C4-2B (cell line): ENCODE data around the gene MAPK8IP2.

Experiments
- H3K27ac ChIP-seq: fragments of 450-650 bp; 2 replicates; pipeline ENCODE4 v1.5.1; 2017
- ZFX ChIP-seq: fragments of 450-650 bp; IDR thresholded peaks from 2 replicates; pipeline ENCODE4 v1.6.1; 2017
- TF ChIP-seq, protein P1 (sequence below): fragments of 450-650 bp; conservative IDR thresholded peaks from 2 replicates; pipeline ENCODE4 v1.5.1; 2017; ENCODE audit warnings: mild to moderate bottlenecking

Gene MAPK8IP2

DNA sequence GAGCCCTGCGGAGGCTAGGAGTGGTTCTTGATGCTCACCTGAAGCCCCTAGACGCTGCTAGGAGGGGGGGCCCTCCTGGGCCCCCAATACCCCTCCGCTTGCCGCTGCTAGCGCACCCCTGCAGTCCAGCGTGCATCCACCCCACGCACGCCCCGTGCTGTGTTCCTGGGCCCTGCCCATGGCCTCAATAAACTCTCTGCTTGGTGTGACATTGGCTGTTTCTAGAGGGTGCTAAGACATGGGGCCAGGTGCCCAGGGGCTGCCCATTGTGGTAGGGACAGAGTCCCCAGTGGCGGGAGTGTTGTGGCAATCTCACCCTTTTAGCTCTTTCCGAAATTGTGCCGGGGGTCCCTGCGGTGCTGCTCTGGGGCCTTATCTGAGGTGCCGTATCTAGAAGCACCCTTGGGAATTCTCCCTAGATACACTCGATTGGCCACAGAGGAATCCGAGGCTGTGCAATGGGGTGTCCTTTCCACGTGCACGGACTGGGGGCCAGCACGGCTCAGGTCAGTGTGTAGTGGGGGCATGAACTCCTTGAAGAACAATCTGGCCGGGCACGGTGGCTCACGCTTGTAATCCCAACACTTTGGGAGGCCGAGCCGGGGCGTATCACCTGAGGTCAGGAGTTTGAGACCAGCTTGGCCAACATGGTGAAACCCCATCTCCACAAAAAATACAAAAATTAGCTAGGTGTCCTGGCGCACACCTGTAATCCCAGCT lies 10.9 kb downstream of the MAPK8IP2 start:
- H3K27ac ChIP-seq, result no peak overlapping the region
- TF ChIP-seq ZFX, result no peak
- TF ChIP-seq, protein P1, sequence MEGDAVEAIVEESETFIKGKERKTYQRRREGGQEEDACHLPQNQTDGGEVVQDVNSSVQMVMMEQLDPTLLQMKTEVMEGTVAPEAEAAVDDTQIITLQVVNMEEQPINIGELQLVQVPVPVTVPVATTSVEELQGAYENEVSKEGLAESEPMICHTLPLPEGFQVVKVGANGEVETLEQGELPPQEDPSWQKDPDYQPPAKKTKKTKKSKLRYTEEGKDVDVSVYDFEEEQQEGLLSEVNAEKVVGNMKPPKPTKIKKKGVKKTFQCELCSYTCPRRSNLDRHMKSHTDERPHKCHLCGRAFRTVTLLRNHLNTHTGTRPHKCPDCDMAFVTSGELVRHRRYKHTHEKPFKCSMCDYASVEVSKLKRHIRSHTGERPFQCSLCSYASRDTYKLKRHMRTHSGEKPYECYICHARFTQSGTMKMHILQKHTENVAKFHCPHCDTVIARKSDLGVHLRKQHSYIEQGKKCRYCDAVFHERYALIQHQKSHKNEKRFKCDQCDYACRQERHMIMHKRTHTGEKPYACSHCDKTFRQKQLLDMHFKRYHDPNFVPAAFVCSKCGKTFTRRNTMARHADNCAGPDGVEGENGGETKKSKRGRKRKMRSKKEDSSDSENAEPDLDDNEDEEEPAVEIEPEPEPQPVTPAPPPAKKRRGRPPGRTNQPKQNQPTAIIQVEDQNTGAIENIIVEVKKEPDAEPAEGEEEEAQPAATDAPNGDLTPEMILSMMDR, result no peak

DNA sequence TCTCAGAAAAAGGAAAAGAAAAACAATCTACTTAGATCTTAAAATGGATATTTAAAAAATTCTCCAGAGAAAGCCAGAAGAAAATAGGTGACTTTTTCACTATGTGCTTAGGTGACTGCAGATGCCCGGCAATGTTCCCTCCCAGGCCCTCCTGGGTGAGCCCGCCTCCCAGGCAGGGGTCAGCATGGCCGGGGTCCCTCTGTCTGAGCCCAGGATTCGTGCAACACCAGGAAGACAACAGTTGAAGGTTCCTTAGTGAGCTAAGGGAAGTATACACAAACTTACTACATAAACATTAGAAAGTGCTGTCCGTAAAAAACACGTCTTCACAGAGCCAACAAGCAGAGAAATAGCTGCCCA lies 11.6 kb downstream of the MAPK8IP2 start:
- no peak for TF ChIP-seq ZFX
- H3K27ac ChIP-seq, result no peak overlapping the region; the same call in 1 of the 2 replicates

DNA sequence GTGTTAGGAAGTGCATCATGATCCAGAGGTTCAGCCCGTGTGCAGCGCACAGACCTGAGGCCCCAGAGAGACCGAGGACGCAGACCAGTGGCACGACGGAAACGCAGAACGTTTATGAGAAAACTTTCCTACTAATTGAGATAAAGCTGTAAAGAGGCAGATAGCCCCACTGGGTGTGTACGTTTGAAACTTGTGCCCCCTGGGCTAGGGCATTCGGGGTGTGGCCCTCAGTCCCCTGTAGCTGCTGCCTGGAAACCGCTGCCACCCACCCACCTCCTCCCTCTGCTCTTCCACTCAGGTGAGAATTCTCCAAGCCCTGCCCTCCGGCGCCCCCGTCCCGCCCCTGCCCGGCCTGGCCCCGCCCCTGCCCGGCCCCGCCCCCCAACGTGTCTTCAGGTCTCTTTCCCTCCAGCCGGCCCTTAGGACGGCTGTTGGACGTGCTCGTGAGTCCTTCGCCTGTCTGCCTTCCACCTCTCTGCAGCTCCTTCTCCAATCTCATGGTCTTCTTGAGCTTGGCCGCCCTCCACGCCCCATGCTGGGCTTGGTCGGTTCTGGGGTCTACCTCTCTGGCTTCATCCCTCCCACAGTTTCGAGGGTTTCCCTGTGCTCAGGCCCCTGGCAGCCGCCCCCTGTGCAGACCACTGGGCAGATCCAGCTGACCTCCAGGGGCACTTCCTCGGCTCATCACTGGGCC lies 12.1 kb downstream of the MAPK8IP2 start:
- TF ChIP-seq ZFX, result no peak
- TF ChIP-seq, protein P1, result no peak
- H3K27ac ChIP-seq, result peak overlapping the region; percentile 82

DNA sequence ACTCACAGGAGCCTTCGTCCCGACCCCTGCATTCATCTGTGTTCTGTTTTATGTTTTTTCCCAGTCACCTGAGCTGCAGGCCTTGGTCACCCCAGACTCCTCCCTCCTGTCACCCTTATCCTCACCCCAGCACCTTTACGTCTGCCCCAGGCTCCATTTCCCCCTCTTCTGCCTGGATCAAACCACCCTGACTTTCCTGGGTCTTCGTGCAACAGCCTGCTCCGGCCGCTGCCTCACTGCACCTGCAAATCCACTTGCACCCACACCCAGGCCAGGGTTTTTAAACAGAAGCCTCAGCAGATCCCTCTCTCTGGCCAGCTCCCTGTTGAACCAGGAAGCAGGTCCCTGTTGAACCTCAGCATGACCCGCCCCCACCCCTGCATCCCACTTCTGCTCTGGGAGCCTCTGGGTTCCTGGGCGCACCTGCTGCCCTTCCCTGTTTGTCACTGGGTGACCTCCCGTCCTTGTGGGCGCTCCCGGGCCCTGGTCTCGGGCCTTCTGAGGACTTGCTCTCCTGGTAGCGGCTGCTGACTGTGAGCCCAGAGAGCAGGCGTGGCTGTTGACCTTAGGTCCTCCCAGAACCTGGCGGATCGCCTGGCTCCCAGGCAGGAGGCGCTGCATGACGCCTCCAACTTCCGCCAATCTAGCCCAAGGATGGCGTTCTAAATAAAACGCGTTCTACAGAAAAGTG lies 12.8 kb downstream of the MAPK8IP2 start:
- H3K27ac ChIP-seq, result peak overlapping the region; percentile 82

DNA sequence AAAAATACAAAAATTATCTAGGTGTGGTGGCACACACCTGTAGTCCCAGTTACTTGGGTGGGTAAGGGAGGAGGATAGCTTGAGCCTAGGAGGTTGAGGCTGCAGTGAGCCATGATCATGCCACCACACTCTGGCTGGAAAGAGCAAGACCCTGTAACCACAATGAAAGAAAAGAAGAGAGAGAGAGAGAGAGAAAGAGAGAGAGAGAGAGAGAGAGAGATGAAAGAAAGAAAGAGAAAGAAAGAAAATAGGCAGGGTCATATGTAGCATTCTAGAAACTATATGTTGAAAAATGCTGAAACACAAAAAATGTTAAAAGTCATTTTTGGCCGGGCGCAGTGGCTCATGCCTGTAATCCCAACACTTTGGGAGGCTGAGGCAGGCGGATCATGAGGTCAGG lies 13.7 kb downstream of the MAPK8IP2 start:
- peak overlapping the region; percentile 82 for H3K27ac ChIP-seq

More for the DNA sequence above, 12.8 kb downstream of the MAPK8IP2 start:
- TF ChIP-seq, protein P1, result no peak
- peak; percentile 55; the same call in 1 of the 2 replicates for TF ChIP-seq ZFX

DNA sequence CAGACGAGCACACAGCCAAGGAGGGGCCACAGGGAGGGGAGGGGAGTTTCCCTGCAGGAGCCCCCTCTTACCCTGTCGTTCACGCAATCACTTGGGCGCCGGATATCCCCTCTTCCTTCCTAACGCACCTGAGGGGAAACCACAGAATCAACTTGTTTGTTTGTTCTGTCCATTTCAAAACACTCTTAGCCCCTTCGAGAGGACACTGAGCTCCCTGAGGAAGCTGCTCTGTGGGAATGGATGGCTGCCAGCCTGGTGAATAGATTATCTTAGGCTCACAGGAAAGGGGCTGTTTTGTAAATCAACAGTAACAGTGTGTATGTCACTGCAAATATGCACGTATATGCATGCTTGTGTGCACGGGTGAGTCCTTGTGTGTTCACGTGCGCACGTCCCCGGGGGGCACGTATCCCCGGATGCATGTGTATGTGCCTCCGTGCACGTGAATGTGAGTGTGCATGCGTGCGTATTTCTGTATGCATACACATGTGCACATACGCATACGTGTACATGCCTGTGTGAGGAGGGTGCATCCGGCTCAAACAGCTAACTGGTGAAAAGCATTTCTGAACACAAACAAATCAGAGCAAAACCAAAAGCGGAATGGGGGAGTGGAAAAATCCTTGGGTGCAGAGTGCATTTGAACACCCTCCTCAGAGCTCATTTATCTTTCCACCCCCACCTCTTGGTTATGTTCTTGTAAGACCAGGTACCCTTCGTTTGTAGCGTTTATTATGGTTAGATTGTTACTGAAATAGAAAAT lies 20.2 kb downstream of the MAPK8IP2 start:
- peak overlapping the region; percentile 99 for H3K27ac ChIP-seq
- no peak for TF ChIP-seq ZFX
- TF ChIP-seq, protein P1, result peak; percentile 79

DNA sequence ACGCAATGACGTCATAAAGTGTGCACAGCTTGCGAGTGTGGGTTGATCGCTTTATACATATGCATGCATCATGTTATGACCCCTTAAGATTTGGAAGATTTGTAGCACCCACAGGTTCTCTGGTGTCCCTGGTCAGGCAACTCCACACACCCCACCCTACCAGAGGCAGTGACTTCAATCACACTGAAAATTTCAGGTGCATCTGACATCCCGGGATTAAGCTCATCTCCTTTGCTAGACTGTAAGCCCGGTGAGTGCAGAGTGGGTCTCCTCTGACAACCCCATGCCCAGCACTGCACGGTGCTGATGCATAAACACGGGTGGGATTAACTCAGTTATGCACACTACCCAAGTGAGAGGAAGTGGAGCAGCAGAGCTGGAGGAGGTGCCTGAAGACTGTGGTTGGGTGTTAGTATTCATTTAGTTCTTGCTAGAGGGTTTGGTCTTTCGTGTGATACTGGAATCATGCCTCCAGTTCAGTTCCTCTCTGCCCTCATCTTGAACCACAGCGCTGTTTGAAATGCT lies 20.8 kb downstream of the MAPK8IP2 start:
- peak overlapping the region; percentile 99 for H3K27ac ChIP-seq
- TF ChIP-seq, protein P1, result no peak
- TF ChIP-seq ZFX, result no peak
